Measurements from ENCODE around the gene FSTL5. TPM values are rescaled to one million over a fixed set of nuclear protein-coding genes. Genes with fewer than 3 reads are reported as not detected.
A peak's percentile ranks its signal among the peaks of the same experiment; 100 is the strongest.

The FSTL5 gene
- polyA plus RNA-seq, 4 donors: 0.19 to 0.36 TPM; not detected in 2

GRCh38 chr4:161428180-161428965 lies 735.4 kb downstream of the FSTL5 start:
- H3K4me1 ChIP-seq (ENCODE audit: control insufficient read depth in 3 of 3, insufficient read depth in 2 of 3, low read depth in 1 of 3, low read length in 2 of 3): no peaks in the 10 kb centered on the region
- H3K9me3 ChIP-seq (ENCODE audit: control insufficient read depth in 2 of 2, insufficient read depth in 1 of 2, low read depth in 1 of 2, low read length in 1 of 2): no peaks in the 10 kb centered on the region
- H3K36me3 ChIP-seq (ENCODE audit: control insufficient read depth in 3 of 3, insufficient read depth in 2 of 3, low read depth in 1 of 3, low read length in 3 of 3): no peaks in the 10 kb centered on the region
- no peak for FAIRE-seq
- no peak overlapping the region for H3K27ac ChIP-seq (ENCODE audit: low read depth in 1 of 3, low read length in 2 of 3)
- no peaks in the 10 kb centered on the region for H3K27me3 ChIP-seq (ENCODE audit: control insufficient read depth in 3 of 3, insufficient read depth in 3 of 3, low read length in 3 of 3)
- no peak overlapping the region for H3K4me3 ChIP-seq (ENCODE audit: low read depth in 1 of 3, low read length in 3 of 3)
- WGBS, 3 donors: 66 to 89% (median 74%) methylated on average over 13 of the region's 13 CpGs
- DNase-seq: no peak

- H3K9me3 ChIP-seq (ENCODE audit: control insufficient read depth in 2 of 2, insufficient read depth in 1 of 2, low read depth in 1 of 2, low read length in 1 of 2): no peaks in the 10 kb centered on the region
- H3K4me1 ChIP-seq (ENCODE audit: control insufficient read depth in 3 of 3, insufficient read depth in 2 of 3, low read depth in 1 of 3, low read length in 2 of 3): no peaks in the 10 kb centered on the region
- no peak overlapping the region for H3K27ac ChIP-seq (ENCODE audit: low read depth in 1 of 3, low read length in 2 of 3)
- WGBS, 3 donors: 7 to 30% (median 13%) methylated on average over 1 of the region's 1 CpG
- H3K27me3 ChIP-seq (ENCODE audit: control insufficient read depth in 3 of 3, insufficient read depth in 3 of 3, low read length in 3 of 3): no peaks in the 10 kb centered on the region
- no peaks in the 10 kb centered on the region for H3K36me3 ChIP-seq (ENCODE audit: control insufficient read depth in 3 of 3, insufficient read depth in 2 of 3, low read depth in 1 of 3, low read length in 3 of 3)
- H3K4me3 ChIP-seq (ENCODE audit: low read depth in 1 of 3, low read length in 3 of 3): no peak overlapping the region
- DNase-seq (peak; percentile 5 to 6), FAIRE-seq (no peak)
These were observed 744.0 kb downstream of the FSTL5 start for GRCh38 chr4:161419822-161420221.

- Histone ChIP-seq H3K4me1 (ENCODE audit: control insufficient read depth in 3 of 3, insufficient read depth in 2 of 3, low read depth in 1 of 3, low read length in 2 of 3) (no peaks in the 10 kb centered on the region), H3K4me3 (ENCODE audit: low read depth in 1 of 3, low read length in 3 of 3) (no peak overlapping the region), H3K36me3 (ENCODE audit: control insufficient read depth in 3 of 3, insufficient read depth in 2 of 3, low read depth in 1 of 3, low read length in 3 of 3) (no peaks in the 10 kb centered on the region), H3K9me3 (ENCODE audit: control insufficient read depth in 2 of 2, insufficient read depth in 1 of 2, low read depth in 1 of 2, low read length in 1 of 2) (peaks cover 0 to 11% of the 10 kb centered on the region in 2 donors), H3K27me3 (ENCODE audit: control insufficient read depth in 3 of 3, insufficient read depth in 3 of 3, low read length in 3 of 3) (no peaks in the 10 kb centered on the region), H3K27ac (ENCODE audit: low read depth in 1 of 3, low read length in 2 of 3) (no peak overlapping the region)
- 13 to 52% (median 21%) methylated on average over 1 of the region's 1 CpG for WGBS, 3 donors
- FAIRE-seq (no peak), DNase-seq (no peak)
These were observed 751.9 kb downstream of the FSTL5 start for GRCh38 chr4:161411901-161412300.

- peaks cover 0 to 13% of the 10 kb centered on the region in 2 donors for H3K9me3 ChIP-seq (ENCODE audit: control insufficient read depth in 2 of 2, insufficient read depth in 1 of 2, low read depth in 1 of 2, low read length in 1 of 2)
- H3K4me3 ChIP-seq (ENCODE audit: low read depth in 1 of 3, low read length in 3 of 3): no peak overlapping the region
- H3K27me3 ChIP-seq (ENCODE audit: control insufficient read depth in 3 of 3, insufficient read depth in 3 of 3, low read length in 3 of 3): no peaks in the 10 kb centered on the region
- 77 to 79% (median 78%) methylated on average over 9 of the region's 9 CpGs for WGBS, 3 donors
- no peaks in the 10 kb centered on the region for H3K36me3 ChIP-seq (ENCODE audit: control insufficient read depth in 3 of 3, insufficient read depth in 2 of 3, low read depth in 1 of 3, low read length in 3 of 3)
- FAIRE-seq (no peak), DNase-seq (no peak)
- H3K4me1 ChIP-seq (ENCODE audit: control insufficient read depth in 3 of 3, insufficient read depth in 2 of 3, low read depth in 1 of 3, low read length in 2 of 3): no peaks in the 10 kb centered on the region
- H3K27ac ChIP-seq (ENCODE audit: low read depth in 1 of 3, low read length in 2 of 3): no peak overlapping the region
These were observed 759.3 kb downstream of the FSTL5 start for GRCh38 chr4:161404346-161405110.

- Histone ChIP-seq H3K27ac (ENCODE audit: low read depth in 1 of 3, low read length in 2 of 3) (no peak overlapping the region), H3K9me3 (ENCODE audit: control insufficient read depth in 2 of 2, insufficient read depth in 1 of 2, low read depth in 1 of 2, low read length in 1 of 2) (peaks cover 0 to 13% of the 10 kb centered on the region in 2 donors), H3K36me3 (ENCODE audit: control insufficient read depth in 3 of 3, insufficient read depth in 2 of 3, low read depth in 1 of 3, low read length in 3 of 3) (no peaks in the 10 kb centered on the region), H3K4me3 (ENCODE audit: low read depth in 1 of 3, low read length in 3 of 3) (no peak overlapping the region), H3K4me1 (ENCODE audit: control insufficient read depth in 3 of 3, insufficient read depth in 2 of 3, low read depth in 1 of 3, low read length in 2 of 3) (no peaks in the 10 kb centered on the region), H3K27me3 (ENCODE audit: control insufficient read depth in 3 of 3, insufficient read depth in 3 of 3, low read length in 3 of 3) (no peaks in the 10 kb centered on the region)
- no peak for DNase-seq
- FAIRE-seq: no peak
- 65 to 80% (median 69%) methylated on average over 3 of the region's 3 CpGs for WGBS, 3 donors
These were observed 760.0 kb downstream of the FSTL5 start for GRCh38 chr4:161403781-161404180.

- H3K4me3 ChIP-seq (ENCODE audit: low read depth in 1 of 3, low read length in 3 of 3): no peak overlapping the region
- DNase-seq (no peak), FAIRE-seq (no peak)
- 67 to 79% (median 74%) methylated on average over 3 of the region's 3 CpGs for WGBS, 3 donors
- no peaks in the 10 kb centered on the region for H3K9me3 ChIP-seq (ENCODE audit: control insufficient read depth in 2 of 2, insufficient read depth in 1 of 2, low read depth in 1 of 2, low read length in 1 of 2)
- no peaks in the 10 kb centered on the region for H3K4me1 ChIP-seq (ENCODE audit: control insufficient read depth in 3 of 3, insufficient read depth in 2 of 3, low read depth in 1 of 3, low read length in 2 of 3)
- H3K27ac ChIP-seq (ENCODE audit: low read depth in 1 of 3, low read length in 2 of 3): no peak overlapping the region
- H3K36me3 ChIP-seq (ENCODE audit: control insufficient read depth in 3 of 3, insufficient read depth in 2 of 3, low read depth in 1 of 3, low read length in 3 of 3): no peaks in the 10 kb centered on the region
- no peaks in the 10 kb centered on the region for H3K27me3 ChIP-seq (ENCODE audit: control insufficient read depth in 3 of 3, insufficient read depth in 3 of 3, low read length in 3 of 3)
These were observed 770.2 kb downstream of the FSTL5 start for GRCh38 chr4:161393602-161394001.

- FAIRE-seq: no peak
- no peak overlapping the region for H3K4me3 ChIP-seq (ENCODE audit: low read depth in 1 of 3, low read length in 3 of 3)
- H3K9me3 ChIP-seq (ENCODE audit: control insufficient read depth in 2 of 2, insufficient read depth in 1 of 2, low read depth in 1 of 2, low read length in 1 of 2): no peaks in the 10 kb centered on the region
- no peaks in the 10 kb centered on the region for H3K27me3 ChIP-seq (ENCODE audit: control insufficient read depth in 3 of 3, insufficient read depth in 3 of 3, low read length in 3 of 3)
- no peaks in the 10 kb centered on the region for H3K36me3 ChIP-seq (ENCODE audit: control insufficient read depth in 3 of 3, insufficient read depth in 2 of 3, low read depth in 1 of 3, low read length in 3 of 3)
- H3K4me1 ChIP-seq (ENCODE audit: control insufficient read depth in 3 of 3, insufficient read depth in 2 of 3, low read depth in 1 of 3, low read length in 2 of 3): no peaks in the 10 kb centered on the region
- DNase-seq: no peak
- 81 to 87% (median 86%) methylated on average over 6 of the region's 6 CpGs for WGBS, 3 donors
- no peak overlapping the region for H3K27ac ChIP-seq (ENCODE audit: low read depth in 1 of 3, low read length in 2 of 3)
These were observed 781.1 kb downstream of the FSTL5 start for GRCh38 chr4:161382655-161383054.

- Histone ChIP-seq H3K27me3 (ENCODE audit: control insufficient read depth in 3 of 3, insufficient read depth in 3 of 3, low read length in 3 of 3) (no peaks in the 10 kb centered on the region), H3K4me3 (ENCODE audit: low read depth in 1 of 3, low read length in 3 of 3) (no peak overlapping the region), H3K36me3 (ENCODE audit: control insufficient read depth in 3 of 3, insufficient read depth in 2 of 3, low read depth in 1 of 3, low read length in 3 of 3) (no peaks in the 10 kb centered on the region), H3K9me3 (ENCODE audit: control insufficient read depth in 2 of 2, insufficient read depth in 1 of 2, low read depth in 1 of 2, low read length in 1 of 2) (no peaks in the 10 kb centered on the region), H3K4me1 (ENCODE audit: control insufficient read depth in 3 of 3, insufficient read depth in 2 of 3, low read depth in 1 of 3, low read length in 2 of 3) (no peaks in the 10 kb centered on the region), H3K27ac (ENCODE audit: low read depth in 1 of 3, low read length in 2 of 3) (no peak overlapping the region)
- DNase-seq (no peak), FAIRE-seq (no peak)
These were observed 787.5 kb downstream of the FSTL5 start for GRCh38 chr4:161376275-161376674.
